ENCODE measurements around the gene AK3.

The AK3 gene

DNA sequence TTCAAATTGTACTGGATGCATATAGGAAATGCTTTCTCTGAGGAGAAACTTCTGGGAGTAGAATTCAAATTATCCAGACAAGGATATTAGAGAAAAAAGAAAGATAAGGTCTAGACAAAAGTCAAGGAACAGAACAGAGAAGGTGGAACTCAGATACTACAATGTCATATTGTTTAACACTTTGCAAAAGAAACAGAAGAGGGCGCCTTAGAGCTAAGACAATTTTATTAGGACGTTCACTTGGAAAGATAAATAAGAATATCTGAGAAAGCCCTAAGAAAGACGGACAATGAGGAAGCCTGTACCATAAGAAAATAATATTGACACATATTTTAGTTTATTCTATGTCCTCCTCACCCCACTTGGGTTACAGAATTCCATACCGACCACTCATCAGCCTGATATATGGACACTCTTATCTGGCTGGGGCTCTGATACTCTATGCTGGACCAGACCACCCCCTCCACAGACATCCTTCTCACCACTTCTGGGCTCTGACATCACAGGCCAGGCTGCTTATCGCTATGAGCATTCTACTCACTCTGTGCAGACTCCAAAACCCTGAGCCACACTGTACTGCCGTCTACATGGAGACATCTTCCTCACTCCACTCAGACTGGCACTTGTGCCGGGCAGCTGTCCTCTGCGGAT, 9.1 kb upstream of the AK3 start:
- Histone ChIP-seq H3K4ac (ENCODE audit: low read length) (no peak overlapping the region), H2BK15ac (ENCODE audit: low read length) (no peak overlapping the region), H4K8ac (ENCODE audit: low read depth, low read length) (no peak overlapping the region), H2AK5ac (ENCODE audit: low read depth, low read length) (no peak overlapping the region), H4K91ac (ENCODE audit: low read depth, low read length, poor library complexity) (no peak overlapping the region), H3K4me1 (ENCODE audit: control insufficient read depth in 2 of 2, insufficient read depth in 1 of 2, low read depth in 1 of 2, low read length in 2 of 2) (no peaks in the 10 kb centered on the region), H3K27me3 (ENCODE audit: control insufficient read depth in 3 of 3, insufficient read depth in 3 of 3, low read depth in 1 of 3, low read length in 3 of 3) (peaks cover 0 to 7% (median 0%) of the 10 kb centered on the region in 3 experiments), H3K36me3 (replicated peaks in 1 of 2; ENCODE audit: control insufficient read depth in 2 of 2, insufficient read depth in 2 of 2, low read length in 2 of 2) (no peaks in the 10 kb centered on the region), H3K79me1 (ENCODE audit: low read depth, low read length) (no peaks in the 10 kb centered on the region), H3K4me2 (ENCODE audit: insufficient read depth, low read length, poor library complexity, severe bottlenecking) (no peak overlapping the region), H3K9ac (ENCODE audit: low read depth, low read length, poor library complexity) (no peak overlapping the region), H3K23ac (ENCODE audit: low read depth, low read length, poor library complexity) (no peak overlapping the region), H3K9me3 (replicated peaks in 1 of 2; ENCODE audit: control insufficient read depth in 2 of 2, insufficient read depth in 1 of 2, low read depth in 1 of 2, low read length in 2 of 2) (no peaks in the 10 kb centered on the region), H2BK120ac (ENCODE audit: low read depth, low read length) (no peak overlapping the region), H3K14ac (ENCODE audit: low read length) (no peak overlapping the region), H3K27ac (replicated peaks; ENCODE audit: low read length) (no peak overlapping the region), H2AFZ (ENCODE audit: low read length) (no peak overlapping the region), H3K4me3 (ENCODE audit: low read length in 2 of 2) (no peak overlapping the region), H3K18ac (ENCODE audit: low read length) (no peak overlapping the region), H2BK12ac (ENCODE audit: low read length) (no peak overlapping the region), H2BK5ac (ENCODE audit: low read length) (no peak overlapping the region)
- WGBS, 2 donors (ENCODE audit: extremely low coverage in 2 of 2, insufficient read length in 2 of 2, insufficient replicate concordance in 1 of 2), result no CpG with 5 or more reads among the region's 8 CpGs
- no peak for DNase-seq (ENCODE audit: low spot score)

DNA sequence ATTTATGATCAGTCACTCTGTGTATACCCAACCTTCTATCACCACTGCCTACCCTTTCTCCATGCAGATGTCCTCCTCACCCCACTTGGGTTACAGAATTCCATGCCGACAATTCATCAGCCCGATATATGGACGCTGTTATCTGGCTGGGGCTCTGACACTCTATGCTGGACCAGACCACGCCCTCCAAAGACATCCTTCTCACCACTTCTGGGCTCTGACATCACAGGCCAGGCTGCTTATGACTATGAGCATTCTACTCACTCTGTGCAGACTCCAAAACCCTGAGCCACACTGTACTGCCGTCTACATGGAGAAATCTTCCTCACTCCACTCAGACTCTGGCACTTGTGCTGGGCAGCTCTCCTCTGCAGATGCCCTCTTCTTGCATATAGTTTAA, 7.6 kb upstream of the AK3 start:
- no peak for DNase-seq (ENCODE audit: low spot score)
- no peaks in the 10 kb centered on the region for H3K36me3 ChIP-seq (replicated peaks in 1 of 2; ENCODE audit: control insufficient read depth in 2 of 2, insufficient read depth in 2 of 2, low read length in 2 of 2)
- no peak overlapping the region for H3K14ac ChIP-seq (ENCODE audit: low read length)
- WGBS, 2 donors (ENCODE audit: extremely low coverage in 2 of 2, insufficient read length in 2 of 2, insufficient replicate concordance in 1 of 2), result no CpG with 5 or more reads among the region's 5 CpGs
- H3K9ac ChIP-seq (ENCODE audit: low read depth, low read length, poor library complexity), result no peak overlapping the region
- H2BK120ac ChIP-seq (ENCODE audit: low read depth, low read length), result no peak overlapping the region
- H3K4me3 ChIP-seq (ENCODE audit: low read length in 2 of 2), result no peak overlapping the region
- no peak overlapping the region for H2AFZ ChIP-seq (ENCODE audit: low read length)
- no peaks in the 10 kb centered on the region for H3K9me3 ChIP-seq (replicated peaks in 1 of 2; ENCODE audit: control insufficient read depth in 2 of 2, insufficient read depth in 1 of 2, low read depth in 1 of 2, low read length in 2 of 2)
- H3K23ac ChIP-seq (ENCODE audit: low read depth, low read length, poor library complexity), result no peak overlapping the region
- H2BK12ac ChIP-seq (ENCODE audit: low read length), result no peak overlapping the region
- H3K27me3 ChIP-seq (ENCODE audit: control insufficient read depth in 3 of 3, insufficient read depth in 3 of 3, low read depth in 1 of 3, low read length in 3 of 3), result peaks cover 0 to 6% (median 0%) of the 10 kb centered on the region in 3 experiments
- H2BK5ac ChIP-seq (ENCODE audit: low read length), result no peak overlapping the region
- H4K91ac ChIP-seq (ENCODE audit: low read depth, low read length, poor library complexity), result no peak overlapping the region
- H3K4ac ChIP-seq (ENCODE audit: low read length), result no peak overlapping the region
- H3K27ac ChIP-seq (replicated peaks; ENCODE audit: low read length), result no peak overlapping the region
- H3K4me2 ChIP-seq (ENCODE audit: insufficient read depth, low read length, poor library complexity, severe bottlenecking), result no peak overlapping the region
- H3K18ac ChIP-seq (ENCODE audit: low read length), result no peak overlapping the region
- H3K79me1 ChIP-seq (ENCODE audit: low read depth, low read length), result no peaks in the 10 kb centered on the region
- H3K4me1 ChIP-seq (ENCODE audit: control insufficient read depth in 2 of 2, insufficient read depth in 1 of 2, low read depth in 1 of 2, low read length in 2 of 2), result no peaks in the 10 kb centered on the region
- H2AK5ac ChIP-seq (ENCODE audit: low read depth, low read length), result no peak overlapping the region
- no peak overlapping the region for H2BK15ac ChIP-seq (ENCODE audit: low read length)
- no peak overlapping the region for H4K8ac ChIP-seq (ENCODE audit: low read depth, low read length)

DNA sequence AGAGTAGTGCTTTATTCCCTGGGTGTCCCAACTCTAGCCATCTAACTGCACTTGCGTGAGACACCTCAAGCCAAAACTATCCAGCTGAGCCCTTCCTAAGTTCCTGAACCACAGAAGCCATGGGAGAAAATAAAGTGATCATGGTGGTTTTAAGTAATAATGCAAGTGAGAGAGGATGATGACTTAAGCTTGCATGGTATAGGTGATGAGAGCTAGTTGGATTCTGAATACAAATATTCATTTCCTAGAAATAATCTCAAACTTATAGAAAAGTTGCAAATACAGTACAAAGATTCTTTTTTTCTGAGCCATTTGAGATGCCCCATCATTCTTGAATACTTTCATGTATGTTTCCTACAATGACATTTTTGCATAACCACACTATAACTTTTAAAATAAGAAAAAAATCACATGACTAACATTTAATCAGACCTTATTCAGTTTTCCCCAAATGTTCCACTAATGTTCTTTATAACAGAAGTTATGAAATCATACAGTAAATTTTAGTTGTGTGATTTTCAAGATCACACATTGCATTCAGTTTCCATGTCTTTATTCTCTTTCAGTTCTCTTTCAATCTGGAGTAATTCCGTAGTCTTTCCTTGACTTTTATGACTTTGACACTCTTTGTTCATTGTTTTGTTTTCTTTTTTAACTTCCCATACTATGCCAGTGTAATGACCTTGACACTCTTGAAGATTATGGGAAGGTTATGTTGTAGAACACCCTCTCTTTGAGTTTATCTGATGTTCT, 5.5 kb upstream of the AK3 start:
- Histone ChIP-seq H3K27ac (replicated peaks; ENCODE audit: low read length) (no peak overlapping the region), H2BK12ac (ENCODE audit: low read length) (no peak overlapping the region), H3K18ac (ENCODE audit: low read length) (no peak overlapping the region), H3K4me2 (ENCODE audit: insufficient read depth, low read length, poor library complexity, severe bottlenecking) (no peak overlapping the region), H3K27me3 (ENCODE audit: control insufficient read depth in 3 of 3, insufficient read depth in 3 of 3, low read depth in 1 of 3, low read length in 3 of 3) (peaks cover 0 to 3% (median 0%) of the 10 kb centered on the region in 3 experiments), H3K36me3 (replicated peaks in 1 of 2; ENCODE audit: control insufficient read depth in 2 of 2, insufficient read depth in 2 of 2, low read length in 2 of 2) (no peaks in the 10 kb centered on the region), H3K4ac (ENCODE audit: low read length) (no peak overlapping the region), H2AFZ (ENCODE audit: low read length) (no peak overlapping the region), H3K4me1 (ENCODE audit: control insufficient read depth in 2 of 2, insufficient read depth in 1 of 2, low read depth in 1 of 2, low read length in 2 of 2) (peaks cover 0 to 5% of the 10 kb centered on the region in 2 donors), H2BK120ac (ENCODE audit: low read depth, low read length) (no peak overlapping the region), H3K9me3 (replicated peaks in 1 of 2; ENCODE audit: control insufficient read depth in 2 of 2, insufficient read depth in 1 of 2, low read depth in 1 of 2, low read length in 2 of 2) (no peaks in the 10 kb centered on the region), H3K9ac (ENCODE audit: low read depth, low read length, poor library complexity) (no peak overlapping the region), H3K4me3 (ENCODE audit: low read length in 2 of 2) (no peak overlapping the region), H2BK15ac (ENCODE audit: low read length) (no peak overlapping the region), H2BK5ac (ENCODE audit: low read length) (no peak overlapping the region), H3K79me1 (ENCODE audit: low read depth, low read length) (no peaks in the 10 kb centered on the region), H3K14ac (ENCODE audit: low read length) (no peak overlapping the region), H4K8ac (ENCODE audit: low read depth, low read length) (no peak overlapping the region), H4K91ac (ENCODE audit: low read depth, low read length, poor library complexity) (no peak overlapping the region), H2AK5ac (ENCODE audit: low read depth, low read length) (no peak overlapping the region), H3K23ac (ENCODE audit: low read depth, low read length, poor library complexity) (no peak overlapping the region)
- no CpG with 5 or more reads among the region's 2 CpGs for WGBS, 2 donors (ENCODE audit: extremely low coverage in 2 of 2, insufficient read length in 2 of 2, insufficient replicate concordance in 1 of 2)
- DNase-seq (ENCODE audit: low spot score), result no peak

DNA sequence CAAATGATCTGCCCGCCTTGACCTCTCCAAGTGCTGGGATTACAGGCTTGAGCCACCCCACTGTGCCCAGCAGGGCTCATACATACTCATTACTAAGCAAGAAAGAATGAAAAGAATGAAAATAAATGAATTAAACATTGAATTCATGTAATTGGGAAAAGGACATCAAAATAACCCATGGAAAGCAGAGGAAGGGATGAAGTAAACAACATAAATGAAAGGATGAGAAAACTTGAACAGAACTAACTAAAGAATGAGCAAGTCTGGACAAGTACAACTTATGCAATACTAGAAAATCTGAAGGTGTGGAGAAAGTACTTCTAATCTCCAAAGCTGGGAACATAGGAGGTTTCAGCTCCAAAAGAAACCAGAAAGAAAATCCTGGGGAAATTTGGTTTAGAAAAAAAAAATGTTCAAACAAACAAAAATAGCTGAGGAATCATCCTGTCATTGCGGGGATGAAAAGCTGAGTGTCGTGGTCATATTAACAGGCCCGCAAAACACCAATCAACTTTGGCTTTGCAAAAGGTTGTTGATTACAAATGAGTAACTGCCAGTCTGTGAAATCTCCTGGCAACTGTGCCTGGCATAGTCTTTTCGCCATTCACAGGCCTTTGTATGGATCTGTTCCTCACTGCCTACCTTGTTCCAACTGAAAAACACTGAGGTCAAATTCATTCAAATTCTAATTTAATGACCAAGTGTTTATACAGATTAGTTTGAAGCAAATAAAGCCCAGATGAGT, 2.3 kb upstream of the AK3 start:
- Histone ChIP-seq H3K79me1 (ENCODE audit: low read depth, low read length) (no peaks in the 10 kb centered on the region), H3K36me3 (replicated peaks in 1 of 2; ENCODE audit: control insufficient read depth in 2 of 2, insufficient read depth in 2 of 2, low read length in 2 of 2) (no peaks in the 10 kb centered on the region), H3K4me2 (ENCODE audit: insufficient read depth, low read length, poor library complexity, severe bottlenecking) (no peak overlapping the region), H2AK5ac (ENCODE audit: low read depth, low read length) (no peak overlapping the region), H3K4me1 (ENCODE audit: control insufficient read depth in 2 of 2, insufficient read depth in 1 of 2, low read depth in 1 of 2, low read length in 2 of 2) (peaks cover 0 to 5% of the 10 kb centered on the region in 2 donors), H3K18ac (ENCODE audit: low read length) (no peak overlapping the region), H3K23ac (ENCODE audit: low read depth, low read length, poor library complexity) (no peak overlapping the region), H3K9ac (ENCODE audit: low read depth, low read length, poor library complexity) (no peak overlapping the region), H2BK12ac (ENCODE audit: low read length) (no peak overlapping the region), H3K27ac (replicated peaks; ENCODE audit: low read length) (no peak overlapping the region), H3K9me3 (replicated peaks in 1 of 2; ENCODE audit: control insufficient read depth in 2 of 2, insufficient read depth in 1 of 2, low read depth in 1 of 2, low read length in 2 of 2) (peaks cover 0 to 2% of the 10 kb centered on the region in 2 donors), H3K4me3 (ENCODE audit: low read length in 2 of 2) (no peak overlapping the region), H2BK15ac (ENCODE audit: low read length) (no peak overlapping the region), H4K8ac (ENCODE audit: low read depth, low read length) (no peak overlapping the region), H2AFZ (ENCODE audit: low read length) (peak overlapping the region; percentile 39), H4K91ac (ENCODE audit: low read depth, low read length, poor library complexity) (no peak overlapping the region), H3K14ac (ENCODE audit: low read length) (no peak overlapping the region), H3K27me3 (ENCODE audit: control insufficient read depth in 3 of 3, insufficient read depth in 3 of 3, low read depth in 1 of 3, low read length in 3 of 3) (no peaks in the 10 kb centered on the region), H2BK120ac (ENCODE audit: low read depth, low read length) (no peak overlapping the region), H3K4ac (ENCODE audit: low read length) (no peak overlapping the region), H2BK5ac (ENCODE audit: low read length) (no peak overlapping the region)
- DNase-seq (ENCODE audit: low spot score), result no peak
- no CpG with 5 or more reads among the region's 5 CpGs for WGBS, 2 donors (ENCODE audit: extremely low coverage in 2 of 2, insufficient read length in 2 of 2, insufficient replicate concordance in 1 of 2)

Measured in neuronal stem cell (in vitro differentiated cells).